Activated T-cell treated with anti-CD3 and anti-CD28 coated beads for 1 hour (primary cell): ENCODE results near the gene DNAJC17.

Experiments used
- DNase-seq: peaks from one replicate; pipeline ENCODE4 v3.0.0-alpha.2; 2020; ENCODE audit warnings: low read depth

Gene DNAJC17

GRCh38 chr15:40789999-40790398 is 17.3 kb downstream of the DNAJC17 start:
- DNase-seq, result no peak

GRCh38 chr15:40789119-40789518 is 18.2 kb downstream of the DNAJC17 start:
- DNase-seq, result no peak

- DNase-seq, result no peak
Measured at GRCh38 chr15:40787991-40788390, 19.3 kb downstream of the DNAJC17 start.

DNA sequence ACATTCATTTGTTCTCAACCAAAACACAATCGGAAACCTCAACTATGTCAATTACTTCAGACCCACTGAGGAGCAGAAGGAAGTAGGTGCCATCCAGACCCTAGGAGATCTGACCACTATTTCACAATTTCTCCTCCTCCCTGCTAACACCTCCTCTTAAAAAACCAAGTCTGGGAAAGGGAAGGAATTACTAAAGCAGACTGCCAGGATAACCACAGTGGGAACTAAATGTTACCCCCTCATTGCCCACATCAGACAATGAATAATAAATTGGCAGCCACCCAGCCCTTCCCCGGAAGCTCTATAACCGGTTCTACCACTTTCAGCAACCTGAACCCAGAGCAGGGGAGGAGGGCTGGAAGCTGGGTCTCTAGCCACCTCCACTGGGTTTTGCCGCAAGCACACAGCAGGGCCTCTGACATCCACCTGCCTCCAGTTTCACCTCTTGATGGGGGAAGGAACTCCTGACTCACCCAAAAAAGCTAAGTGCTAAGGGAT is 19.9 kb downstream of the DNAJC17 start:
- DNase-seq, result no peak

DNA sequence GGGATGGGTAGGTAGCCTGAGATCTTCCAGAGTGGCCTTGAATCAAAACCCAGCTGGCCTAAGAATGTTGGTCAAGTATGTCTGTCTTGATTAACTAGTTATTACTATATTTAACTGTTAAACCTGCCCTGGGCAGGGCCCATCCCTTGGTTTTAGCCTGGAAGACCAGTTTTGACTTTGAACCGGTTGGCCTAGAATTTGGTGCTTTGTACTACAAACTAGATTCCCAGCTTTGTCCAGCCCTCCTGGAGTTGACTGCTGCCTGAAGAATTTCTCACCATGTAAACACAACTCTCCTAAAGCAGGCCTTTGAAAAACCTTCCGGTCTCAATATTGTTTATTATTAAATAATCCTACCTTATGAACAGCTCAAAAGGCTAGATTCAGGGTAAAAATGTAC is 21.5 kb downstream of the DNAJC17 start:
- no peak for DNase-seq

GRCh38 chr15:40785164-40785563 is 22.1 kb downstream of the DNAJC17 start:
- no peak for DNase-seq

GRCh38 chr15:40782609-40783227 is 24.6 kb downstream of the DNAJC17 start:
- peak; percentile 71 for DNase-seq

GRCh38 chr15:40776537-40777141 is 30.6 kb downstream of the DNAJC17 start:
- no peak for DNase-seq

- no peak for DNase-seq
Measured at GRCh38 chr15:40775740-40776536, 31.3 kb downstream of the DNAJC17 start.

- DNase-seq, result no peak
Measured at GRCh38 chr15:40775007-40775406, 32.3 kb downstream of the DNAJC17 start.

DNA sequence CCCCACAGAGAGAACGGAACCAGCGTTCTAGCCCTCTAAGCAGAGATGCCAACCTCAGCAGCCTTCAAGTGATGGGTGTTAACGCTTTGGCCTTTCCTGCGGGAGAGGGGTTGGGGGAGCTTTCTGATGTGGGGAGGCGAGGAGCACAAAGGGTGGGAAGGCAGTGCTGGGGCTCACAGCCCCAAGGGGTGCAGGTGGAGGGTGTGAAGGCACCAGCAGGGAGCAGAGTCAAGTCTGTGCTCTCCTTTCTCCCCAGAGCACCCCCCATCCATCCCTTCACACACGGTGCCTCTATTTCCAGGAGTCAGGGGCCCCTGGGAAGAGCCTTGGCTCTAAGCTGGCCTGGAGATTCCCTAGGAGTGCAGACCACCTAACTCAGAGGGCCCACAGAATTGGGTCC is 33.4 kb downstream of the DNAJC17 start:
- DNase-seq, result no peak

DNA sequence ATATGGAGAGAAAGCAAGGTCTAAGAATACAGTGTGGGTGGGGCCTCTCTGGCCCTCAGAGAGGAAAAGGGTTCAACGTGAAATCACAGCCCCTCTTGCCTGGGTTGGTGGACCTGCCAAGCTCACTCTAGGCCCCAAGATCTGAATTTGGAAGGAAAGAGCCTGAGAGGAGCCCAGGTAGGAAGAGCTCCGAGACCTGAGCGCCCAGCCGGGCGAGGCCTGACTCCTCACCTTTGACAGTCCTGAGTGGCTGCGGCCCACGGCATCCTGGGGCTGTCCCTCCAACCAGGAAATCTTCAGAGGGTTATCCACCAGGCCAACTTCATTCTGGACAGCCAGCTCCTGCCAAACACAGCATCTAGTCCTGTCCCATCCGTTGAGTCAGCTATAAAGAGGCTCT is 33.8 kb downstream of the DNAJC17 start:
- no peak for DNase-seq

- no peak for DNase-seq
Measured at GRCh38 chr15:40772014-40772413, 35.3 kb downstream of the DNAJC17 start.

GRCh38 chr15:40771242-40771641 is 36.0 kb downstream of the DNAJC17 start:
- no peak for DNase-seq

GRCh38 chr15:40770147-40770721 is 37.0 kb downstream of the DNAJC17 start:
- no peak for DNase-seq

- DNase-seq, result peak; percentile 53
Measured at GRCh38 chr15:40769274-40770146, 37.8 kb downstream of the DNAJC17 start, which contains the start of gene C15orf62. C15orf62 (plus strand) TSS chr15:40769980; CDS start chr15:40770496, 516 bp downstream.

- no peak for DNase-seq
Measured at GRCh38 chr15:40768521-40769273, 38.6 kb downstream of the DNAJC17 start.

- no peak for DNase-seq
Measured at GRCh38 chr15:40767838-40768500, 39.3 kb downstream of the DNAJC17 start.

GRCh38 chr15:40766906-40767837 is 40.1 kb downstream of the DNAJC17 start:
- no peak for DNase-seq
